SK-N-SH (cell line): Measurements from ENCODE around the gene SIRPA.

Experiments
- CHD2 ChIP-seq: fragments of 150-350 bp; IDR thresholded peaks from 2 replicates; pipeline ENCODE4 v1.6.1; 2018; ENCODE audit warnings: low read length; ENCODE audit not compliant: partially characterized antibody
- EP300 ChIP-seq, 2 experiments: IDR thresholded peaks; 2 replicates each; pipeline versions ENCODE4 v1.4.0 to v1.6.1; 2012; ENCODE audit warnings: borderline replicate concordance in 1 of 2, low read depth in 1 of 2, low read length in 1 of 2
- FOXJ3 ChIP-seq: sonication (generic); formaldehyde crosslinking; IDR thresholded peaks from 2 replicates; pipeline ENCODE4 v1.5.1; 2020; ENCODE audit warnings: mild to moderate bottlenecking, missing genetic modification reagents
- MXI1 ChIP-seq: IDR thresholded peaks from 2 replicates; pipeline ENCODE4 v1.6.1; 2012; ENCODE audit warnings: mild to moderate bottlenecking, low read depth, low read length, improper control_type of control experiment
- NFIC ChIP-seq: IDR thresholded peaks from 2 replicates; pipeline ENCODE4 v1.4.0; 2012; ENCODE audit warnings: borderline replicate concordance
- POLR2AphosphoS5 ChIP-seq: IDR thresholded peaks from 2 replicates; pipeline ENCODE4 v1.6.1; 2012; ENCODE audit warnings: low read depth, low read length
- RAD21 ChIP-seq: IDR thresholded peaks from 2 replicates; pipeline ENCODE4 v1.6.1; 2012; ENCODE audit warnings: mild to moderate bottlenecking, low read length
- RCOR1 ChIP-seq: fragments of 150-350 bp; IDR thresholded peaks from 2 replicates; pipeline ENCODE4 v1.6.1; 2017; ENCODE audit warnings: antibody characterized with exemption, low read length
- SIN3A ChIP-seq: IDR thresholded peaks from 2 replicates; pipeline ENCODE4 v1.6.1; 2012; ENCODE audit warnings: low read depth, mild to moderate bottlenecking, low read length, moderate library complexity, borderline replicate concordance
- TF ChIP-seq, protein P1 (sequence below): fragments of 200-600 bp; sonication (generic); IDR thresholded peaks from 2 replicates; pipeline ENCODE4 v1.6.1; 2017; ENCODE audit warnings: antibody characterized with exemption, mild to moderate bottlenecking, moderate library complexity
- TF ChIP-seq, protein P2 (sequence below): fragments of 150-350 bp; IDR thresholded peaks from 2 replicates; pipeline ENCODE4 v1.6.1; 2017; ENCODE audit warnings: antibody characterized with exemption, low read length, low read depth, borderline replicate concordance
- TF ChIP-seq, protein P3 (sequence below): IDR thresholded peaks from 2 replicates; pipeline ENCODE4 v1.6.1; 2012; ENCODE audit warnings: mild to moderate bottlenecking, low read depth, low read length, moderate library complexity
- TF ChIP-seq, protein P4 (sequence below): IDR thresholded peaks from 2 replicates; pipeline ENCODE4 v1.4.0; 2012; ENCODE audit warnings: low read depth
- TF ChIP-seq, protein P5 (sequence below): IDR thresholded peaks from 2 replicates; pipeline ENCODE4; 2012

DNA sequence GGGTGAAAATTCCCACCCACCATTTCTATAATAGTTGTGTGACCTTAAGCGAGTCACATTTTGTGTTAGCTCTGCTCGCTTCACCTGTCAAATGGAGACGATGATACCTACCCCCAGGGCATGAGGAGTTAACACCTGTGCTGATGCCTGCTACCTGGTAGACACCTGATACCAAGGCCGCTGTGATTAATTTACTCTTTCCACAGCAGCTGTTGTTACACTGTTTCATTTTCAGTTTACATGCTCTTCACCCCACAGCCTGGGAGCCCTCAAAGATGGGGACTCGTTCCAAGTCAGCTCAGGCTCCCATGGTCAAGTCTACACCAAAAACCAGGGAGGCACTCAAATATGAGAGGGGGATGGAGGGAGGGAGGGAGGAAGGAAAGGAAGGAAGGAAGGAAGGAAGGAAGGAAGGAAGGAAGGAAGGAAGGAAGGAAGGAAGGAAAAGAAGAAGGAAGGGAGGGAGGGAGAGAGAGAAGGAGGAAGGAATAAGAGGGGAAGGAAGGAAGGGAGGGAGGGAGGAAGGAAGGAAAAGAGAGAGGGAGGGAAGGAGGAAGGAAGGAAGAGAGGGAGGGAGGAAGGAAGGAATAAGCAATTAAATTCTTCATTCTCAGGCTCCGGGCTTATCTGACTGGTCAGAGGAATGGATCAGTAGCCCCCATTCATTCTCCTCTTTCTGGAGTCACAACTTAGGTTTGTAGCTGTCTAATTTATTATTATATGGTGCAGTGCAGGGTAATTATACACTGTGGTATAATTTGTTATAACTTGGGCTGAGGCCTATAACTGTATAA lies 57.7 kb downstream of the SIRPA start:
- TF ChIP-seq NFIC (no peak), FOXJ3 (CRISPR knock-in tag) (no peak), RAD21 (no peak), POLR2AphosphoS5 (no peak), RCOR1 (no peak), SIN3A (no peak), CHD2 (no peak), MXI1 (no peak), EP300 (IDR thresholded peaks at IDR 0.05; ENCODE audit: borderline replicate concordance in 1 of 2, low read depth in 1 of 2, low read length in 1 of 2) (no peak)
- TF ChIP-seq, protein P1, sequence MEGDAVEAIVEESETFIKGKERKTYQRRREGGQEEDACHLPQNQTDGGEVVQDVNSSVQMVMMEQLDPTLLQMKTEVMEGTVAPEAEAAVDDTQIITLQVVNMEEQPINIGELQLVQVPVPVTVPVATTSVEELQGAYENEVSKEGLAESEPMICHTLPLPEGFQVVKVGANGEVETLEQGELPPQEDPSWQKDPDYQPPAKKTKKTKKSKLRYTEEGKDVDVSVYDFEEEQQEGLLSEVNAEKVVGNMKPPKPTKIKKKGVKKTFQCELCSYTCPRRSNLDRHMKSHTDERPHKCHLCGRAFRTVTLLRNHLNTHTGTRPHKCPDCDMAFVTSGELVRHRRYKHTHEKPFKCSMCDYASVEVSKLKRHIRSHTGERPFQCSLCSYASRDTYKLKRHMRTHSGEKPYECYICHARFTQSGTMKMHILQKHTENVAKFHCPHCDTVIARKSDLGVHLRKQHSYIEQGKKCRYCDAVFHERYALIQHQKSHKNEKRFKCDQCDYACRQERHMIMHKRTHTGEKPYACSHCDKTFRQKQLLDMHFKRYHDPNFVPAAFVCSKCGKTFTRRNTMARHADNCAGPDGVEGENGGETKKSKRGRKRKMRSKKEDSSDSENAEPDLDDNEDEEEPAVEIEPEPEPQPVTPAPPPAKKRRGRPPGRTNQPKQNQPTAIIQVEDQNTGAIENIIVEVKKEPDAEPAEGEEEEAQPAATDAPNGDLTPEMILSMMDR = no peak
- TF ChIP-seq, protein P2, sequence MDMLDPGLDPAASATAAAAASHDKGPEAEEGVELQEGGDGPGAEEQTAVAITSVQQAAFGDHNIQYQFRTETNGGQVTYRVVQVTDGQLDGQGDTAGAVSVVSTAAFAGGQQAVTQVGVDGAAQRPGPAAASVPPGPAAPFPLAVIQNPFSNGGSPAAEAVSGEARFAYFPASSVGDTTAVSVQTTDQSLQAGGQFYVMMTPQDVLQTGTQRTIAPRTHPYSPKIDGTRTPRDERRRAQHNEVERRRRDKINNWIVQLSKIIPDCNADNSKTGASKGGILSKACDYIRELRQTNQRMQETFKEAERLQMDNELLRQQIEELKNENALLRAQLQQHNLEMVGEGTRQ = no peak
- TF ChIP-seq, protein P3, sequence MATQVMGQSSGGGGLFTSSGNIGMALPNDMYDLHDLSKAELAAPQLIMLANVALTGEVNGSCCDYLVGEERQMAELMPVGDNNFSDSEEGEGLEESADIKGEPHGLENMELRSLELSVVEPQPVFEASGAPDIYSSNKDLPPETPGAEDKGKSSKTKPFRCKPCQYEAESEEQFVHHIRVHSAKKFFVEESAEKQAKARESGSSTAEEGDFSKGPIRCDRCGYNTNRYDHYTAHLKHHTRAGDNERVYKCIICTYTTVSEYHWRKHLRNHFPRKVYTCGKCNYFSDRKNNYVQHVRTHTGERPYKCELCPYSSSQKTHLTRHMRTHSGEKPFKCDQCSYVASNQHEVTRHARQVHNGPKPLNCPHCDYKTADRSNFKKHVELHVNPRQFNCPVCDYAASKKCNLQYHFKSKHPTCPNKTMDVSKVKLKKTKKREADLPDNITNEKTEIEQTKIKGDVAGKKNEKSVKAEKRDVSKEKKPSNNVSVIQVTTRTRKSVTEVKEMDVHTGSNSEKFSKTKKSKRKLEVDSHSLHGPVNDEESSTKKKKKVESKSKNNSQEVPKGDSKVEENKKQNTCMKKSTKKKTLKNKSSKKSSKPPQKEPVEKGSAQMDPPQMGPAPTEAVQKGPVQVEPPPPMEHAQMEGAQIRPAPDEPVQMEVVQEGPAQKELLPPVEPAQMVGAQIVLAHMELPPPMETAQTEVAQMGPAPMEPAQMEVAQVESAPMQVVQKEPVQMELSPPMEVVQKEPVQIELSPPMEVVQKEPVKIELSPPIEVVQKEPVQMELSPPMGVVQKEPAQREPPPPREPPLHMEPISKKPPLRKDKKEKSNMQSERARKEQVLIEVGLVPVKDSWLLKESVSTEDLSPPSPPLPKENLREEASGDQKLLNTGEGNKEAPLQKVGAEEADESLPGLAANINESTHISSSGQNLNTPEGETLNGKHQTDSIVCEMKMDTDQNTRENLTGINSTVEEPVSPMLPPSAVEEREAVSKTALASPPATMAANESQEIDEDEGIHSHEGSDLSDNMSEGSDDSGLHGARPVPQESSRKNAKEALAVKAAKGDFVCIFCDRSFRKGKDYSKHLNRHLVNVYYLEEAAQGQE = no peak
- TF ChIP-seq, protein P4, sequence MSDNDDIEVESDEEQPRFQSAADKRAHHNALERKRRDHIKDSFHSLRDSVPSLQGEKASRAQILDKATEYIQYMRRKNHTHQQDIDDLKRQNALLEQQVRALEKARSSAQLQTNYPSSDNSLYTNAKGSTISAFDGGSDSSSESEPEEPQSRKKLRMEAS = no peak
- TF ChIP-seq, protein P5, sequence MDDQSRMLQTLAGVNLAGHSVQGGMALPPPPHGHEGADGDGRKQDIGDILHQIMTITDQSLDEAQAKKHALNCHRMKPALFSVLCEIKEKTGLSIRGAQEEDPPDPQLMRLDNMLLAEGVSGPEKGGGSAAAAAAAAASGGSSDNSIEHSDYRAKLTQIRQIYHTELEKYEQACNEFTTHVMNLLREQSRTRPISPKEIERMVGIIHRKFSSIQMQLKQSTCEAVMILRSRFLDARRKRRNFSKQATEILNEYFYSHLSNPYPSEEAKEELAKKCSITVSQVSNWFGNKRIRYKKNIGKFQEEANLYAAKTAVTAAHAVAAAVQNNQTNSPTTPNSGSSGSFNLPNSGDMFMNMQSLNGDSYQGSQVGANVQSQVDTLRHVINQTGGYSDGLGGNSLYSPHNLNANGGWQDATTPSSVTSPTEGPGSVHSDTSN = no peak
